SK-N-SH (cell line): ENCODE results near the gene CD59. TPM values are rescaled to one million over a fixed set of nuclear protein-coding genes. Genes with fewer than 3 reads are reported as not detected.
A peak's percentile ranks its signal among the peaks of the same experiment; 100 is the strongest.

ENCODE experiments used
- CTCF ChIA-PET: fragments of 300-600, 350-600 bp; formaldehyde crosslinking; extraction: SDS; loops from one replicate; lab custom pipeline; 2021; lab: Yijun Ruan, JAX
- POLR2A ChIA-PET: fragments of 350-600 bp; sonication (Branson Sonifier 250); formaldehyde crosslinking; extraction: SDS; loops from one replicate; lab custom pipeline; 2020; ENCODE audit warnings: antibody characterized with exemption, inconsistent platforms; lab: Yijun Ruan, JAX
- DNase-seq: peaks from one replicate; pipeline ENCODE4 v3.0.0; 2012
- H2AFZ ChIP-seq: fragments of 200-600 bp; sonication (generic); 2 replicates; pipeline ENCODE4 v1.8.1; 2016; ENCODE audit warnings: antibody characterized with exemption, mild to moderate bottlenecking, low read depth
- H3F3A ChIP-seq: fragments of 200-600 bp; sonication (generic); replicated peaks from 2 replicates; pipeline ENCODE3; 2016; ENCODE audit warnings: antibody characterized with exemption, mild to moderate bottlenecking; ENCODE audit not compliant: insufficient read depth
- H3K27ac ChIP-seq, 2 experiments: fragments of 200-500 bp in 1 of 2; fragments of 200-600 bp in 1 of 2; sonication (Bioruptor generic) in 1 of 2; sonication (generic), shearing (Covaris generic) in 1 of 2; 2 replicates each; pipeline versions ENCODE4 v1.5.1 to v1.6.1; 2014 to 2016; ENCODE audit warnings: low read depth in 2 of 2, inconsistent platforms in 1 of 2, low read length in 1 of 2, mild to moderate bottlenecking in 1 of 2, mixed read lengths in 1 of 2
- H3K27me3 ChIP-seq: fragments of 200-600 bp; sonication (generic), shearing (Covaris generic); 2 replicates; pipeline ENCODE4 v1.6.1; 2016; ENCODE audit warnings: mixed run types; ENCODE audit not compliant: insufficient read depth
- H3K36me3 ChIP-seq, 2 experiments: fragments of 200-500 bp in 1 of 2; fragments of 200-600 bp in 1 of 2; sonication (Bioruptor generic) in 1 of 2; sonication (generic) in 1 of 2; replicated peaks in 1 of 2; 2 replicates each; pipeline versions ENCODE3 to v1.5.1; 2014 to 2016; ENCODE audit warnings: low read length in 1 of 2, mild to moderate bottlenecking in 1 of 2; ENCODE audit not compliant: insufficient read depth in 2 of 2, control insufficient read depth in 1 of 2
- H3K4me1 ChIP-seq, 2 experiments: fragments of 200-500 bp in 1 of 2; fragments of 200-600 bp in 1 of 2; sonication (Bioruptor generic) in 1 of 2; sonication (generic), shearing (Covaris generic) in 1 of 2; 2 replicates each; pipeline versions ENCODE4 v1.5.1 to v1.6.1; 2014 to 2016; ENCODE audit warnings: low read depth in 1 of 2, low read length in 1 of 2, mixed run types in 1 of 2; ENCODE audit not compliant: insufficient read depth in 2 of 2, control insufficient read depth in 1 of 2
- H3K4me2 ChIP-seq: fragments of 200-600 bp; sonication (generic), shearing (Covaris generic); 2 replicates; pipeline ENCODE4 v1.6.1; 2017; ENCODE audit warnings: mixed run types
- H3K4me3 ChIP-seq, 2 experiments: fragments of 200-500 bp in 1 of 2; fragments of 200-600 bp in 1 of 2; sonication (Bioruptor generic) in 1 of 2; sonication (generic), shearing (Covaris generic) in 1 of 2; 2 replicates each; pipeline versions ENCODE4 v1.5.1 to v1.8.1; 2014 to 2016; ENCODE audit warnings: low read depth in 2 of 2, inconsistent platforms in 1 of 2, low read length in 1 of 2, mild to moderate bottlenecking in 1 of 2, mixed read lengths in 1 of 2, moderate library complexity in 1 of 2
- H3K79me2 ChIP-seq: fragments of 200-600 bp; sonication (generic); 2 replicates; pipeline ENCODE4 v1.8.1; 2017; ENCODE audit warnings: mild to moderate bottlenecking; ENCODE audit not compliant: insufficient read depth
- H3K9ac ChIP-seq: fragments of 200-600 bp; sonication (generic); 2 replicates; pipeline ENCODE4 v1.6.1; 2017; ENCODE audit warnings: mixed run types
- H3K9me2 ChIP-seq: fragments of 200-600 bp; sonication (generic); 2 replicates; pipeline ENCODE4 v1.6.1; 2017; ENCODE audit warnings: mixed run types
- H3K9me3 ChIP-seq: fragments of 200-600 bp; sonication (generic); 2 replicates; pipeline ENCODE4 v1.6.1; 2017; ENCODE audit warnings: mixed run types, mild to moderate bottlenecking, moderate library complexity
- H4K20me1 ChIP-seq: fragments of 200-600 bp; sonication (generic); 2 replicates; pipeline ENCODE4 v1.6.1; 2017; ENCODE audit warnings: mild to moderate bottlenecking, mixed run types; ENCODE audit not compliant: insufficient read depth
- ELF1 ChIP-seq: IDR thresholded peaks from 2 replicates; pipeline ENCODE4 v1.4.0; 2012
- FOXJ3 ChIP-seq: sonication (generic); formaldehyde crosslinking; IDR thresholded peaks from 2 replicates; pipeline ENCODE4 v1.5.1; 2020; ENCODE audit warnings: mild to moderate bottlenecking, missing genetic modification reagents
- FOXM1 ChIP-seq: IDR thresholded peaks from 2 replicates; pipeline ENCODE4 v1.4.0; 2012; ENCODE audit warnings: low read depth, mild to moderate bottlenecking
- GABPA ChIP-seq: IDR thresholded peaks from 2 replicates; pipeline ENCODE4 v1.4.0; 2012; ENCODE audit warnings: low read depth, mild to moderate bottlenecking
- GATA2 ChIP-seq: sonication (generic); formaldehyde crosslinking; IDR thresholded peaks from 2 replicates; pipeline ENCODE4 v1.5.0; 2020; ENCODE audit warnings: mild to moderate bottlenecking, missing genetic modification reagents
- SMC3 ChIP-seq: IDR thresholded peaks from 2 replicates; pipeline ENCODE4 v1.6.1; 2012; ENCODE audit warnings: low read depth, low read length, improper control_type of control experiment
- TAF1 ChIP-seq: IDR thresholded peaks from 2 replicates; pipeline ENCODE4 v1.6.1; 2012; ENCODE audit warnings: low read depth, mild to moderate bottlenecking, low read length, moderate library complexity, borderline replicate concordance
- WGBS: methylation state at CpG from one replicate; pipeline ENCODE4 v1.1.6; 2017; ENCODE audit warnings: low lambda C conversion rate; 5-methylcytosine and 5-hydroxymethylcytosine counted together
- polyA plus RNA-seq, 3 experiments: library from polyadenylated mRNA; depleted of rRNA; stranded (reverse); fragments of >200 nt; gene quantifications; 2 replicates each; pipeline ENCODE4 v1.2.3, GENCODE V29; 2012
- TF ChIP-seq, protein P1 (sequence below): fragments of 200-600 bp; sonication (generic); IDR thresholded peaks from 2 replicates; pipeline ENCODE4 v1.6.1; 2017; ENCODE audit warnings: antibody characterized with exemption, mild to moderate bottlenecking, moderate library complexity
- TF ChIP-seq, protein P2 (sequence below): IDR thresholded peaks from 2 replicates; pipeline ENCODE4; 2012
- TF ChIP-seq, protein P3 (sequence below): IDR thresholded peaks from 2 replicates; pipeline ENCODE4 v1.4.0; 2012; ENCODE audit warnings: low read depth, borderline replicate concordance
- TF ChIP-seq, protein P4 (sequence below): fragments of 150-350 bp; IDR thresholded peaks from 2 replicates; pipeline ENCODE4 v1.6.1; 2016; ENCODE audit warnings: mild to moderate bottlenecking, low read depth, low read length

CD59 gene
- polyA plus RNA-seq, 1 of the 3 experiments (the other 2 are of a cell fraction), result 616 TPM

DNA sequence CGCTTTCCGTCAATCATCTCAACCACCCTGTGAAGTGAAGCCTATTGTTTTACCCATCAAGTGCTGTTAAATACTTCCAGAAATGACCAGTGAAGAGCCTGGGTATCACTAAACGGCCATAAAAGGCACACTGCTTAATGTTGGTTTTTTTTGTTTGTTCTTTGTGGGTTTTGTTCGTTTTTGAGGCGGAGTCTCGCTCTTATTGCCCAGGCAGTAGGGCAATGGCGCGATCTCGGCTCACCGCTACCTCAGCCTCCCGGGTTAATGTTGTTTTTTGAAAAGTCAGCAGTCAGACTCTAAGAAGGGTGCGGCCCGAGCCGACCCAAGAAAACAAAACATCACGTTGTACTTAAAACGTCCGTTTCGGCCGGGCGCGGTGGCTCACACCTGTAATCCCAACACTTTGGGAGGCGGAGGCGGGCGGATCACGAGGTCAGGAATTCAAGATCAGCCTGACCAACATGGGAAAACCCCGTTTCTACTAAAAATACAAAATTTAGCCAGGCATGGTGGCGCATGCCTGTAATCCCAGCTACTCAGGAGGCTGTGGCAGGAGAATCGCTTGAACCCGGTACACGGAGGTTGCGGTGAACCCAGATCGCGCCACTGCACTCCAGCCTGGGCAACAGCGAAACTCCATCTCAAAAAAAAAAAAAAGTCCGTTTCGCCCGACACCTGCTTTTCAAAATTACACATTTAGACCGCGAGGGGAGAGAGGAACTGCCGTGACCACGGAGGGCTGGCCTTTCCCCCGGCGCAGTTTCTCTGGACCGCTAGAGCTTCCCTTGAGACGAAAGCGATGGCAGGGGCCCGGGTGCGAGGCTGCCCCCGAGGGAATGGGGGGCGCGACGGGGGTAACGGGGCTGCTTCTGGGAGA lies 714 bp downstream of the CD59 start:
- Histone ChIP-seq H3K9me2 (no peaks in the 10 kb centered on the region), H2AFZ (no peak overlapping the region; the same call in 1 of the 2 replicates), H3K4me1 (peaks cover 23 to 32% of the 10 kb centered on the region in 2 experiments; a peak in 3 of 4 replicates), H3K4me2 (peak overlapping the region; percentile 92), H3K4me3 (peak overlapping the region; percentile 86 to 91), H3K9ac (peak overlapping the region; percentile 95), H3K27ac (peak overlapping the region; percentile 91 to 94), H4K20me1 (peaks cover 48% of the 10 kb centered on the region), H3K36me3 (peaks cover 4 to 28% of the 10 kb centered on the region in 2 experiments), H3K27me3 (no peaks in the 10 kb centered on the region), H3F3A (peaks cover 10% of the 10 kb centered on the region), H3K9me3 (no peaks in the 10 kb centered on the region), H3K79me2 (peaks cover 64% of the 10 kb centered on the region)
- ChIA-PET POLR2A (no interaction called here), CTCF (interaction anchor here (0.9 to 2.5 kb wide), 5 partner anchors 22 to 370 kb away, joined by 3 to 7 read pairs (median 3); no protein-coding TSS in a partner anchor)
- 3% methylated on average over 40 of the region's 53 CpGs for WGBS
- TF ChIP-seq FOXM1, result 0 out of 2 replicates have a peak, but pooled peaks have one; percentile 25
- no peak for TF ChIP-seq FOXJ3 (CRISPR knock-in tag)
- TF ChIP-seq, protein P1, sequence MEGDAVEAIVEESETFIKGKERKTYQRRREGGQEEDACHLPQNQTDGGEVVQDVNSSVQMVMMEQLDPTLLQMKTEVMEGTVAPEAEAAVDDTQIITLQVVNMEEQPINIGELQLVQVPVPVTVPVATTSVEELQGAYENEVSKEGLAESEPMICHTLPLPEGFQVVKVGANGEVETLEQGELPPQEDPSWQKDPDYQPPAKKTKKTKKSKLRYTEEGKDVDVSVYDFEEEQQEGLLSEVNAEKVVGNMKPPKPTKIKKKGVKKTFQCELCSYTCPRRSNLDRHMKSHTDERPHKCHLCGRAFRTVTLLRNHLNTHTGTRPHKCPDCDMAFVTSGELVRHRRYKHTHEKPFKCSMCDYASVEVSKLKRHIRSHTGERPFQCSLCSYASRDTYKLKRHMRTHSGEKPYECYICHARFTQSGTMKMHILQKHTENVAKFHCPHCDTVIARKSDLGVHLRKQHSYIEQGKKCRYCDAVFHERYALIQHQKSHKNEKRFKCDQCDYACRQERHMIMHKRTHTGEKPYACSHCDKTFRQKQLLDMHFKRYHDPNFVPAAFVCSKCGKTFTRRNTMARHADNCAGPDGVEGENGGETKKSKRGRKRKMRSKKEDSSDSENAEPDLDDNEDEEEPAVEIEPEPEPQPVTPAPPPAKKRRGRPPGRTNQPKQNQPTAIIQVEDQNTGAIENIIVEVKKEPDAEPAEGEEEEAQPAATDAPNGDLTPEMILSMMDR, result 0 out of 2 replicates have a peak, but pooled peaks have one; percentile 16
- TF ChIP-seq, protein P2, sequence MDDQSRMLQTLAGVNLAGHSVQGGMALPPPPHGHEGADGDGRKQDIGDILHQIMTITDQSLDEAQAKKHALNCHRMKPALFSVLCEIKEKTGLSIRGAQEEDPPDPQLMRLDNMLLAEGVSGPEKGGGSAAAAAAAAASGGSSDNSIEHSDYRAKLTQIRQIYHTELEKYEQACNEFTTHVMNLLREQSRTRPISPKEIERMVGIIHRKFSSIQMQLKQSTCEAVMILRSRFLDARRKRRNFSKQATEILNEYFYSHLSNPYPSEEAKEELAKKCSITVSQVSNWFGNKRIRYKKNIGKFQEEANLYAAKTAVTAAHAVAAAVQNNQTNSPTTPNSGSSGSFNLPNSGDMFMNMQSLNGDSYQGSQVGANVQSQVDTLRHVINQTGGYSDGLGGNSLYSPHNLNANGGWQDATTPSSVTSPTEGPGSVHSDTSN, result 0 out of 2 replicates have a peak, but pooled peaks have one; percentile 27
- TF ChIP-seq, protein P3, sequence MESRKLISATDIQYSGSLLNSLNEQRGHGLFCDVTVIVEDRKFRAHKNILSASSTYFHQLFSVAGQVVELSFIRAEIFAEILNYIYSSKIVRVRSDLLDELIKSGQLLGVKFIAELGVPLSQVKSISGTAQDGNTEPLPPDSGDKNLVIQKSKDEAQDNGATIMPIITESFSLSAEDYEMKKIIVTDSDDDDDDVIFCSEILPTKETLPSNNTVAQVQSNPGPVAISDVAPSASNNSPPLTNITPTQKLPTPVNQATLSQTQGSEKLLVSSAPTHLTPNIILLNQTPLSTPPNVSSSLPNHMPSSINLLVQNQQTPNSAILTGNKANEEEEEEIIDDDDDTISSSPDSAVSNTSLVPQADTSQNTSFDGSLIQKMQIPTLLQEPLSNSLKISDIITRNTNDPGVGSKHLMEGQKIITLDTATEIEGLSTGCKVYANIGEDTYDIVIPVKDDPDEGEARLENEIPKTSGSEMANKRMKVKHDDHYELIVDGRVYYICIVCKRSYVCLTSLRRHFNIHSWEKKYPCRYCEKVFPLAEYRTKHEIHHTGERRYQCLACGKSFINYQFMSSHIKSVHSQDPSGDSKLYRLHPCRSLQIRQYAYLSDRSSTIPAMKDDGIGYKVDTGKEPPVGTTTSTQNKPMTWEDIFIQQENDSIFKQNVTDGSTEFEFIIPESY, result no peak
- no peak for TF ChIP-seq SMC3
- no peak for TF ChIP-seq TAF1
- TF ChIP-seq, protein P4, sequence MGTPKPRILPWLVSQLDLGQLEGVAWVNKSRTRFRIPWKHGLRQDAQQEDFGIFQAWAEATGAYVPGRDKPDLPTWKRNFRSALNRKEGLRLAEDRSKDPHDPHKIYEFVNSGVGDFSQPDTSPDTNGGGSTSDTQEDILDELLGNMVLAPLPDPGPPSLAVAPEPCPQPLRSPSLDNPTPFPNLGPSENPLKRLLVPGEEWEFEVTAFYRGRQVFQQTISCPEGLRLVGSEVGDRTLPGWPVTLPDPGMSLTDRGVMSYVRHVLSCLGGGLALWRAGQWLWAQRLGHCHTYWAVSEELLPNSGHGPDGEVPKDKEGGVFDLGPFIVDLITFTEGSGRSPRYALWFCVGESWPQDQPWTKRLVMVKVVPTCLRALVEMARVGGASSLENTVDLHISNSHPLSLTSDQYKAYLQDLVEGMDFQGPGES, result no peak
- no peak for TF ChIP-seq GABPA
- TF ChIP-seq GATA2 (CRISPR knock-in tag), result no peak
- TF ChIP-seq ELF1, result no peak
- peak; percentile 66 for DNase-seq
